GM12892 (cell line): ENCODE data around the gene SPATA31A3.
"Not testable (repeated sequence)": the region's sequence is repeated elsewhere in the genome, so short reads cannot be mapped to it uniquely, and the experiment has no call there.

Experiments
- POLR2AphosphoS5 ChIP-seq: IDR thresholded peaks from 2 replicates; pipeline ENCODE4 v1.6.1; 2011; ENCODE audit warnings: low read depth, low read length, control low read depth
- TAF1 ChIP-seq: IDR thresholded peaks from 2 replicates; pipeline ENCODE4 v1.6.1; 2011; ENCODE audit warnings: low read depth, mild to moderate bottlenecking, control low read depth, low read length, borderline replicate concordance

- TF ChIP-seq POLR2AphosphoS5, TAF1: not testable (repeated sequence)
These were observed at the start of gene SPATA31A3 for GRCh38 chr9:66992450-66992849.
